Measurements from ENCODE around the gene HINT1.
"Not testable (repeated sequence)": the region's sequence is repeated elsewhere in the genome, so short reads cannot be mapped to it uniquely, and the experiment has no call there.

HINT1 gene

DNA sequence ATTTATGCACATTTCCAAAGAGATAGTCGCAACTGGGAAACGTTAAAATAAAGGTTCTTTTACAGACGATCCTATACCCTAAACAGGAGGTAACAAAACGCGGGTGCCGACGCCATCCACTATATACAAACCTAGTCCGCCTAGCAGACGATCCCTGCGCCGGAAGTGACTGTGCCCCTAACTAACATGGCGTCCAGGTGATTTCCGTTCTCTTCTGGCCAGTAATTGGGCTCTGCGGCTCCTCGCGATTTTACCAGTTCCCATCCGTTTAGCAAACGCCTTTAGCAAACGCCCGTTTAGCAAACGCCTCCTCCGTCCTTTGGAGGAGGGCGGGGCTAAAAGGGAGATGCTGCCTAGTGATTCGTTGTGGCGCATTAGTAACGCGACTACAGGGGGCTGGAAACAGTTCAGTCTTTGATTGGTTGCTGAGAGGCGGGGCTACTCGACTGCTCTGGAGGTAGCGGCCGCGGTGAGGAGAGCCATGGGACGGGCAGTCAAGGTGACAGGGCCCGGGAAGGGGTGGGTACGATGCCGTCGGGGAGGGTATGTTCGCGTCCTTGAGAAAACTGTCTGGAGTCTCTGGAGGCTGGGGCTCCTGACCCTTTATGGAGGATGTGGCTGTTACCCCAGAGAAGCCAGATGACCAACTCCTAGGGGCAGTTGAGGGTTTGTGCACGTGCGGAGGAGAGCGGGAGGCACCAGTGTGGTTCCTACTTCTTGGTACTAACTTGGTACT is 5.7 kb upstream of the HINT1 start, which contains the start of gene LYRM7:
Gene LYRM7 (plus strand): TSS at position 405 of the 736 bp plus-strand sequence. CDS start 77 bp downstream, at position 482.
- DNase-seq, result peak; percentile 100

DNA sequence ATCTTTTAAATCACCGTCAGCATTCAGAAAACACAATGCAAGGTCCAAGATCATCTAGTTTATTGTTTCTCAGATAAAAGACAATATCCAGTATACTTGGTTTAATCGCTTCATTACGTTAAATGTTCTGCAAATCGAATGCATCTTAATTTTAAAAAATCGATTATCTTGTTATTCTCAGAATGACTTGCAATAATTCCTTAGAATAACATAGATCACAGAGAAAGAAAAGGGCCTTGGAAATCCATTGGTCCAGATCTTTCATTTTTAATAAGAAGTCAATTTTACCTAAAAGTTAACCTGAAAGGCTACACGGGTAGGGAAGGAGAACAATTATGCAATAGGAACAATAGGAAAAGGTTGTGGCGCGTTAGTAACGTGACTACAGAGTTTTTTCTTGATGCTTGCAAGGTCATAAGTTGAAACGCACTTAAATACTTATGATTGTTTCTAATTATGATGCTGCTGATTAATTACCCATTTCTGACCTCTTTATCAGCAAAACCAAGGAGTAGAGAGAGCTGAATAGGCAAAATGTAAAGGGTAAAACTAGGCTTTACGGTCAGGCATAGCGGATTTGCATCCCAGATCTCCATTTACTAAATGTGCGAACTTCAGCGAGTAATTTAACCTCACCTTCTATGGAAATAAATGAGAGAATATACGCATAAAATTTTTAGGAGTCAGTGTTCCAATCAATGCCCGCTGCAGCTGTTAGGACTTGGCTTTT is 4.9 kb upstream of the HINT1 start:
- DNase-seq, result no peak

DNA sequence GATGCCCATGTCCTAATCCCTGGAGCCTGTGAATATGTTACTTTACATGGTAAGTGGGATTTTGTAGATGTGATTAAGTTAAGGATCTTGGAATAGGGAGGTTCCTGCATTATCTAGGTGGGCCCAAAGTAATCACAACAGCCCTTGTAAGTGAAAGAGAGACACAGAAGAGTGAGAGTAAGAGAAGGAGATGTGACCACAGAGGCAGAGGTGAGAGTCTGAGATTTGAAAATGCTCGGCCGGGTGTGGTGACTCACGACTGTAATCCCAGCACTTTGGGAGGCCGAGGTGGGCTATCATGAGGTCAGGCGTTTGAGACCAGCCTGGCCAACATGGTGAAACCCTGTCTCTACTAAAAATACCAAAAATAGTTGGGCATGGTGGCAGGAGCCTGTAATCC is 2.6 kb upstream of the HINT1 start:
- no peak for DNase-seq

DNA sequence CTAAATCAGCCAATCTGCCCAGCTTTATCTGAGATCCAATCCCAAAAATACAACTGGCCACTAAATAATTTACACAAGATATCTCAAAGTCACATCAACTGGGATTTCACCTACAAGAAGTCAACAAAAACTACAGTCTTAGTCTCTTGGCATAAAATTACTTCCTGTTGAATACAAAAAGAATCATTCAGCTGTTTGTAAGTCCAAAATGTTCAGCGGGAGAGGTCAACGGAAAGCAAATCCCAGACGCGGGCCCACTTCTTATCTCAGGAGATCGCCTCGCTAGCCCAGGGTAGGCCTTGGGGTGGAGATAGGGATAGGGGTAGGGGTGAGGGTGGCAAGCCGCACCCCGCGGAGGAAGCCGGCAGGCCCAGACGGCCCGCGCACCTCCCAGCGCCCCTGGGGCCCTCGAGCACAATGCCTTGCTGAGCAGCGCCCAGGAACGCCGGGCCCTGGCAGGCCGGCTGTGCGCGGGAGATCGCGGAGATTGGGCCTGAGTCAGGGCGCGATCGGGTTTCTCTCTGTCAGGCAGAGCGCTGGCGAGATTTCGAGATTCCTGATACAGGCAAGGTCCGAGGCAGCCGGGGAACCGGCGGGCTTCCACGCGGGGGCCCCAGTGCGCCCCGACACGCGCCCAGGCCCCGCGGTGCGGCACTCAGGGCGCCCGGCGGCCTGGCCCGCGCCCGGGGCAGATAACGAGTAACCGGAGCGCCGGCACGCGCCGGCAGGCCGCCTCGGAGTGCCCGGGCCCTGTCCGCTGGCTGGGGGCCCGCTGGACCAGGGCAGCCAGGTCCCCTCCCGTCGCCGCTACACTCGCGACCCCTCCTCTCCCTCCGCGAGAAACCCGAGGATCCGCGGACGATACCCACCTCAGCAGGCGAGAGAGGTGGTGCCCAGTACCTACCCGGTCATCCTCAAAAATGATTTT is 601 bp downstream of the HINT1 start:
- no peak for DNase-seq

DNA sequence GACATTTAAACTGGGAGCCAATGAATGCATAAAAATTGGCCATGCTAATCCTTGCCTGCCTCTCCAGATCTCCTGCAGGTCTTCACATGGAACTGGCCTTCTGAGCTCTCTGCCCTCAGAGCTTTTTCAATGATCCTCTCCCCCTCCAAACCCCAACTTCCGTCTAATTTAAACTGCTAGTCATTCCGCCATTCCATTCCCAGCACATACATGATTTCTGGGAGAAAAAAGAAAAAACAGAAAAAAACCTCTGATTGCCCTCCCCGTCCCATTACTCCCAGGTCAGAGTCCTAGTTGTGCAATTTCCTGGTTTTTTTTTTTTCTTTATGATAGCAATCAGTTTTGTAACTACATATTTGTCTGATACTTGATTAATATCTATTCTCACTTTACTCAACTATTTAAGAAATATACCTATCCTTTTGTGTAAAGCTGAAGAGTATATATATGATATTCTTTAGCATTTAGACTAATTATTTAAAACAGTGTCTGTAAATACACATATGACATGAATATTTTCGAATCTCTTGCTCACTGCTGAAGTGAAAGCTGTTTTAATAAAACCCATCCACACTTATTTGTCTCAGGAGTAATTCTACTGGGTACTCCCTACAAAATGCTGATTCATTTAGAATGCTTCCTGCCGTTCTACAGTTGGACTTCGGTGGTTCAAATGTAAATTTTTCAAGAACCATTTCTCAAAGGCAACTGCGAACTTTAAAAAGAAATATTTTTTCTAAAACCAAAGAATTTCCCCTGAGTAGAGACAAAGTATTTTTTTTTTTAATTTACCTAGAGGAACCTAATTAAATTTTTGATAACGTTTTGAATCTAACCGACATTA is 1.6 kb downstream of the HINT1 start:
- DNase-seq, result no peak

DNA sequence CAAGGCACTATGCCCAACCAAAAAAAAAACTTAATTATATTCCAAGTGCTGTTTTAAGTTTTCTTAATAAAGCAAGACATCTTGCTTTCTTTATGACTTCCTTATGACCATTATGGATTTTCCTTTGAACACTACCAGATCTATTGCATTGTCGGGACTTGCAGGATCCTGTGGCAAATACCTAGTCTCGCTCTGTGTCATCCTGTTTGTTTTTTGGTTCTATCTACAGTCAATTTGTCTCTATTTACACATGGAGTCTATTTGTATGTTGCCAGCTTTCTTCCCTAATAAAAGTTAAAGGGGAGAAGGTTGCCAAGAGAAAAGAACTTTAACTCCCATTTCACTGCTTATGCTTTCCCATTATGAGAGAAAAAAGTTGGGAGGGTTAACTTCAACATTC is 4.9 kb downstream of the HINT1 start:
- no peak for DNase-seq

DNA sequence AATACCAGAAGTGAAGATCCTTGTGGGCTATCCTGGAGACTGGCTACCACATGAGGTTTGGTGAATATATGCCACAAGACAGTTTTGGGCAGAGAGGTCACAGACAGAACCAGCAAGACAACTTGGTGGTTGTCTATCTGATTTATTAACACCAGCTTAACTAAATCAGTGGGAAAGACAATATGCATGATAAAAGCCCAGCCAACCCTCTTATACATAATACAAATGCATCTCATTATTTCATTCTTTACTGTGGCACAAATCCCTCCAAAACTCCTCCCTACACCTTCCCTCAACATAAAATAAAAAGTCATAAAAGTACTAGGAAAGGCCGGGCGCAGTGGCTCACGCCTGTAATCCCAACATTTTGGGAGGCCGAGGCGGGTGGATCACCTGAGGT is 8.1 kb downstream of the HINT1 start:
- no peak for DNase-seq

DNA sequence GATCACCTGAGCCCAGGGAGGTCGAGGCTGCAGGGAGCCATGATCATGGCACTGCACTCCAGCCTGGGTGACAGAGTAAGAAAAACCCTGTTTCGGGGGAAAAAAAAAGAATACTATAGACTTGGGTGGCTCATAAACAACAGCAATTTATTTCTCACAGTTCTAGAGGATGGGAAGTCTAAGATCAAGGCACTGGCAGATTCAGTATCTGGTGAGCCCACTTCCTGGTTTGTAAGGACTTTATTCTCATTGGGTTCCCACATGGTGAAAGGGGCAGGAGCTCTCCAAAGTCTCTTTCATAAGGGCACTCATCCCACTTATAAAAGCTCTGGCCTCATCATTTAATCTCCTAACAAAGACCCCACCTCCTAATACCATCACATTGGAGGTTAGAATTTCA is 8.7 kb downstream of the HINT1 start:
- no peak for DNase-seq

DNA sequence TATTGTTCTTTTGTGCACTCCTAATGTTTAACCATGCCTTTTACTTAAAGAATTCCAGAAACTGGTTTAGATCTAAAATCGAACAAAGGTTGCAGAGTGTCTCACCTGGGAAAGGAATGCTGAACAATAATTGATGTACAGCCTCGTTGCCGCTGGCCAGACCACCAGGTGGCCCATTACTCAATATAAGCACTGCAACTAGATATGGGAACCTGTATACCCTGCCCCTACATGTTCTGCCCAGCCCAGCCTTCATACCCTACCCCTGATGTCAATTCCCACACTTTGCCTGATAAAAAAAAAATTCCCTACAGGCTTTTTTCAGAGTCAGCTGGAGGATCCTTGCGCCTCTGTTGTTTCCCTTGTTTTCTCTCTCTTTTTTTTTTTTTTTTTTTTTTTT is 13.8 kb downstream of the HINT1 start:
- DNase-seq, result no peak

DNA sequence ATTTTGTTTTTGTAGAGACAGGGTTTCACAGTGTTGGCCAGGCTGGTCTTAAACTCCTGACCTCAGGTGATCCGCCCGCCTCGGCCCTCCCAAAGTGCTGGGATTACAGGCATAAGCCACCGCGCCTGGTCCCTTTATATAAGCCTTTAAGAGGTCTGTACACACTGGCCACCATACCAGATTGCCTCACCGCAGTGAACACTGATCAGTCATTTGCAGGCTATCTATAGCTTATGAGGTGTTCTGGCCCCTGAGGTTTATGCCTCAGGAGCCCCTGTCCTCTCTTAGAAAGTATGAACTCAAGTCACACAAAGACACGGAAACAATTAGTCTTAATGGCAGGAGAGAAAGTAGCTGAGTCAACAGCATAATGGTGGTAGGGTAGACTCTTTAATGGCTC is 14.6 kb downstream of the HINT1 start:
- no peak for DNase-seq

DNA sequence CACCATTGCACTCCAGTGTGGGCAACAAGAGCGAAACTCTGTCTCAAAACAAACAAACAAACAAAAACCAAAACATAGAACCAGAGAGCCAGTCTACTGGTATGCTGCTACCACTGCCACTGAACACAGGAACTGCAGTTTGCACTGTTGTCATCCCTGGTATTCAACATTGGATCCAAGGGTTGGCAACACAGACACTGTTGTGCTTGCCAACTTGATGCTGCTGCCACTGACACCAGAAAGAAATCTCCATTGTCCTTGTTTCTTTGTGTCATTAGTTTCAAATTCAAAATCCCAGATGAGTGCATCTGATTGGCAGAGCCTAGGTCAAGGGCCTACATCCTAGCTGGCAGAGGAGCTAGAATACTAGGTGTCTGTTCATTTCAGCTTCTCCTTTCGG is 16.2 kb downstream of the HINT1 start:
- no peak for DNase-seq

DNA sequence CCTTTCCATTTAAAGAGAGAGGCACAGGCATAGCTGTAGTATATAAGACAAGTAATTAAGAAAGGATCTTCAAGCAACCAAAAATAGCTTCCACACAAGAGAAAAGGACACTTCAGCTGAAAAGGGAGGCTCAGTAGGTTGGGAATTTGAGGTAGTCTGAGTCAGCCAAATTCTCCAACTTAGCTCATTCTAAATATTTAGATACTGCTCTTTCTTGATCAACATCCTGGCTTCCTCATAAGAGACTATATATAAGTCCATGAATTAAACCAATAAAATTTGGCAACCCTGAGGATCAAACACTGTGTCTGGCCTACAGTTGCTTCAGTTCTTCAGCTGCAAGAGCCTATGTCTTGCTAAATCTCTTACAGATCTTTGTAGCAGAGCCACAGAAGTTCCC is 17.8 kb downstream of the HINT1 start:
- no peak for DNase-seq

DNA sequence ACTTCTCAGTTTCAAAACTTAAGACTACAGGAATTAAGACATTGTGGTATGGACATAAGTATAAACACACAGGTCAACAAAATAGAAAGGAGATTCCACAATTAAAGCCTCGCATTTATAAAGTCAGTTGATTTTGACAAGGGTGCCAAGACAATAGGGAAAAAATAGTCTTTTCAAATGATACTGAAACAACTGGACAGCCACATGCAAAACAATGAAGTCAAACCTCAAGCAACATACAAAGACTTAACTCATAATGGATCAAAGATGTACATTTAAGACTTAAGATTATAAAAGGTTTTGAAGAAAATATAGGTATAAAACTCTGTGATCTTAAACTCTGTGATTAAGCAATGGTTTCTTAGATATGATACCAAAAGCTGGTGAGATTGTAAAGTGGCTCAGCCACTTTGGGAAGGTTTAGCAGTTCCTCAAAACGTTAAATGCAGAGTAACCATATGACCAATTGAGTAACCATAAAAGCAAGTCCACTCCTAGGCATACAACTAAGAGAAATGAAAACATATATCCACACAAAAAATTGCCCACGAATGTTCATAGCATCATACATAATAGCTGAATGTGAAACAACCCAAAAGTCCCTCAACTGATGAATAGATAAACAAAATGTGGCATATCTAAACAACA is 22.0 kb downstream of the HINT1 start:
- no peak for DNase-seq

DNA sequence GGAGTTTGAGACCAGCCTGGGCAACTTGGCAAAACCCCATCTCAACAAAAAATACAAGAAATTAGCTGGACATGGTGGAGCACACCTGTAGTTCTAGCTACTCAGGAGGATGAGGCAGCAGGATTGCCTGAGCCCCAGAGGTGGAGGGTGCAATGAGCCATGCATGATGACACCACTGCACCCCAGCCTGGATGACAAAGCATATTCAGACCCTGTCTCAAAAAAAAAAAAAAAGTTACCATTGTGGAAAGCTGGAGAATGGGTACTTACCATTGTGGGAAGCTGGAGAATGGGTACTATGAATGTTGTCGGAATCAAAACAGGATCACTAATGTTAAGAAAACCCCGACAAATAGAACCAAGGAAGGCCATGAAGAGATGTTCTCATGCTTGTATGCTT is 25.7 kb downstream of the HINT1 start:
- no peak for DNase-seq

DNA sequence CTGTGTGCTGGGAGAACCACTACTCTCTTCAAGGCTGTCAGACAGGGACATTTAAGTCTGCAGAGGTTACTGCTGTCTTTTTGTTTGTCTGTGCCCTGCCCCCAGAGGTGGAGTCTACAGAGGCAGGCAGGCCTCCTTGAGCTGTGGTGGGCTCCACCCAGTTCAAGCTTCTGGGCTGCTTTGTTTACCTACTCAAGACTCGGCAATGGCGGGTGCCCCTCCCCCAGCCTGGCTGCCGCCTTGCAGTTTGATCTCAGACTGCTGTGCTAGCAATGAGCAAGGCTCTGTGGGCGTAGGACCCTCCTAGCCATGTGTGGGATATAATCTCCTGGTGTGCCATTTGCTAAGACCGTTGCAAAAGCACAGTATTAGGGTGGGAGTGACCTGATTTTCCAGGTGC is 26.6 kb downstream of the HINT1 start:
- DNase-seq, result not testable (repeated sequence)

DNA sequence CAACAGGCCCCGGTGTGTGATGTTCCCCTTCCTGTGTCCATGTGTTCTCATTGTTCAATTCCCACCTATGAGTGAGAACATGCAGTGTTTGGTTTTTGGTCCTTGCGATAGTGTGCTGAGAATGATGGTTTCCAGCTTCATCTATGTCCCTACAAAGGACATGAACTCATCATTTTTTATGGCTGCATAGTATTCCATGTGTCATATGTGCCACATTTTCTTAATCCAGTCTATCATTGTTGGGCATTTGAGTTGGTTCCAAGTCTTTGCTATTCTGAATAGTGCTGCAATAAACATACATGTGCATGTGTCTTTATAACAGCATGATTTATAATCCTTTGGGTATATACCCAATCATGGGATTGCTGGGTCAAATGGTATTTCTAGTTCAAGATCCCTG is 32.0 kb downstream of the HINT1 start:
- not testable (repeated sequence) for DNase-seq

DNA sequence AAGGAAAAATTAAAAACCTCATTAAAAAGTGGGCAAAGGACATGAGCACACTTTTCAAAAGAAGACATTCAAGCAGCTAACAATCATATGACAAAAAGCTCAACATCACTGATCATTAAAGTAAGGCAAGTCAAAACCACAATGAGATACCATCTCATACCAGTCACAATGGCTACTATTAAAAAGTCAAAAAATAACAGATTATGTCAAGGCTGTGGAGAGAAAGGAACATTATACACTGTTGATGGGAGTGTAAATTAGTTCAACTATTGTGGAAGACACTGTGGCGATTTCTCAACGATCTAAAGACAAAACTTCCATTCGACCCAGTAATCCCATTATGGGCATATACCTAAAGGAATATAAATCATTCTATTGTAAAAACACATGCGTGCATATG is 35.8 kb downstream of the HINT1 start:
- DNase-seq, result no peak

DNA sequence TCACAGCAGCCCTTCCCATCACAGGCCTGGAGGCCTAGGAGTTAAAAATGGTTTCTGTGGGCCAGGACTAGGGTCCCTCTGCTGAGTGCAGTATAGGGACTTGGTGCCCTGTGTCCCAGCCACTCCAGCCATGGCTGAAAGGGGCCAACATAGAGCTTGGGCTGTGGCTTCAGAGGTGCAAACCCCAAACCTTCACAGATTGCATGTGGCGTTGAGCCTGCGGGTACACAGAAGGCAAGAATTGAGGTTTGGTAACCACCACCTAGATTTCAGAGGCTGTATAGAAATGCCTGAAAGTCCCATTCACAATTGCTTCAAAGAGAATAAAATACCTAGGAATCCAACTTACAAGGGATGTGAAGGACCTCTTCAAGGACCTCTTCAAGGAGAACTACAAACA is 37.8 kb downstream of the HINT1 start:
- DNase-seq, result not testable (repeated sequence)

DNA sequence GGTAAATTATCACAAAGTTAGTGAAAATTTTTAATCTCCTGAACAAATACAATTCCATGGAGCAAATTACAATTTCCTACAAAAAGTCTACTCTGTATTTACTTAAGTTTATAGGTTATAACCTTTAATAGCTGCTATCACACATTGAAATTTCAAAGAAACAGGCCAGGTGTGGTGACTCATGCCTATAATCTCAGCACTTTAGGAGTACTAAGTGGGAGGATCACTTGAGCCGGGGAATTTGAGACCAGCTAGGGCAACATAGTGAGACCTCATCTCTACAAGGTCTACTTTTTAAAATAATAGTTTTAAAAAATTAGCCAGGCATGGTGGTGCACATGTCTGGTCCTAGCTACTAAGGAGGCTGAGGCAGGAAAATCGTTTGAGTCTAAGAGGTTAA is 50.3 kb downstream of the HINT1 start:
- no peak for DNase-seq

DNA sequence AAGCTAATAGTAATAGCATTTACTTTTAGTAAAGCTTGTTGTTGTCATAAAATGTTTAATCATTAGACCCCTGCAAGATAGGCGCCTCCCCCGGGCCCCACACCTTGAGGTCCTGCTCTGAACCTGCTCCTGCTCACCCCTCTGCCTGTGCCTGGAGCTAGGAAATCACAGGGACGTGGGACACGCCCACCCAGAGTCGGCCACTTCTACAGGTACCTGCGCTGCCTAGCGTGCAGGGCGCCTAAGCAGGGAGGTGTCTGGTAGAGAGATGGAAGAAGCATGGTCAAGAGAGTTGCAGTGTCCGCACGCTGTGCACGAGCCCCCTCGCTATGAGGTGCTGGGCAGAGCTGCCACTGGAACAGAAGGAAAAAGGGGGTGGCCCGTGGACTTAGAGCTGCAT is 52.6 kb downstream of the HINT1 start:
- no peak for DNase-seq

DNA sequence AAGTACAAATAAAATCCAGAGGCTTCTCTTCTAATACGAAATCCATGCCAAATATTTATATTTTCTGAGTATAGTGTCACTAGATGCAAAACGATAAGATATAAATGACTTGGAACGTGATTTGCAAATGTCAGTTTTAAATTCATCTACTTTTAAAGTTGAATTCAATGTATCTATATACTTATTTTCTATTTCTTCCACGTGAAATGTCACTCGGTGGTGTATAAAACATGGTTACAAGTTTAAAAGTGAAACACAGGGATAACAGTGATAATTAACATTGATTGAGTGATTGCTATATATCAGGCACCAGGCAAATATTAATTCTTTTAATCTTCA is 54.8 kb downstream of the HINT1 start:
- no peak for DNase-seq
